ENCODE results near the gene PIEZO2.

- TF ChIP-seq POLR2A (IDR thresholded peaks at IDR 0.05): no peak
- TF ChIP-seq CTCF (IDR thresholded peaks at IDR 0.05): no peak
These were observed 45.1 kb downstream of the PIEZO2 start for GRCh38 chr18:11104307-11104706.

Data from ovary (tissue), 3 donors.